CD14-positive monocyte (primary cell): ENCODE results near the gene LRP10. TPM values are rescaled to one million over a fixed set of nuclear protein-coding genes. Genes with fewer than 3 reads are reported as not detected.

Experiments used
- DNase-seq, 3 donors: peaks; one replicate each; pipeline ENCODE4 v3.0.0-alpha.2; 2011 to 2022
- H2AFZ ChIP-seq: 2 replicates; pipeline ENCODE4 v1.6.0; 2012; ENCODE audit warnings: mild to moderate bottlenecking, low read depth, low read length, inconsistent platforms; ENCODE audit not compliant: insufficient read depth, poor library complexity, severe bottlenecking
- H3K27ac ChIP-seq, 2 donors: 1 replicate in 1 of 2; 2 replicates in 1 of 2; pipeline ENCODE4 v1.5.1; 2012 to 2013; ENCODE audit warnings: low read length in 2 of 2, control low read depth in 1 of 2, inconsistent platforms in 1 of 2, low read depth in 1 of 2, mild to moderate bottlenecking in 1 of 2
- H3K27me3 ChIP-seq, 2 donors: one replicate each; pipeline versions ENCODE4 v1.6.0 to v1.6.1; 2011 to 2013; ENCODE audit warnings: low read length in 2 of 2; ENCODE audit not compliant: control insufficient read depth in 2 of 2, insufficient read depth in 2 of 2
- H3K36me3 ChIP-seq, 2 donors: replicated peaks in 1 of 2; 1 replicate in 1 of 2; 2 replicates in 1 of 2; pipeline versions ENCODE4 v1.5.1 to v1.6.1; 2012 to 2013; ENCODE audit warnings: low read length in 2 of 2, control low read depth in 1 of 2, inconsistent platforms in 1 of 2, mild to moderate bottlenecking in 1 of 2; ENCODE audit not compliant: insufficient read depth in 2 of 2, control insufficient read depth in 1 of 2
- H3K4me1 ChIP-seq, 2 donors: 1 replicate in 1 of 2; 2 replicates in 1 of 2; pipeline versions ENCODE4 v1.5.1 to v1.6.1; 2012 to 2013; ENCODE audit warnings: low read length in 2 of 2, control low read depth in 1 of 2, inconsistent platforms in 1 of 2, mild to moderate bottlenecking in 1 of 2, moderate library complexity in 1 of 2; ENCODE audit not compliant: insufficient read depth in 2 of 2, control insufficient read depth in 1 of 2
- H3K4me2 ChIP-seq: replicated peaks from 2 replicates; pipeline ENCODE3; 2012; ENCODE audit warnings: low read length, moderate library complexity, mild to moderate bottlenecking; ENCODE audit not compliant: poor library complexity, severe bottlenecking; ENCODE audit errors: extremely low read depth
- H3K4me3 ChIP-seq, 3 experiments: fragments of 200-600 bp in 1 of 3; sonication (generic) in 1 of 3; replicated peaks in 1 of 3; 1 replicate in 2 of 3; 2 replicates in 1 of 3; pipeline ENCODE4 v1.5.1; 2011 to 2013; ENCODE audit warnings: low read length in 3 of 3, mild to moderate bottlenecking in 3 of 3, control low read depth in 2 of 3, low read depth in 2 of 3, inconsistent platforms in 1 of 3, moderate library complexity in 1 of 3
- H3K79me2 ChIP-seq: 2 replicates; pipeline ENCODE4 v1.6.0; 2012; ENCODE audit warnings: mild to moderate bottlenecking, control low read depth, inconsistent platforms, low read length, moderate library complexity; ENCODE audit not compliant: insufficient read depth
- H3K9ac ChIP-seq: 2 replicates; pipeline ENCODE4 v1.6.0; 2017; ENCODE audit warnings: low read length, mild to moderate bottlenecking; ENCODE audit not compliant: insufficient read depth, poor library complexity, severe bottlenecking
- H3K9me3 ChIP-seq, 2 donors: replicated peaks in 1 of 2; 1 replicate in 1 of 2; 2 replicates in 1 of 2; pipeline versions ENCODE4 v1.5.1 to v1.6.1; 2012 to 2013; ENCODE audit warnings: low read length in 2 of 2, control low read depth in 1 of 2; ENCODE audit not compliant: control insufficient read depth in 1 of 2, insufficient read depth in 1 of 2
- H4K20me1 ChIP-seq: 2 replicates; pipeline ENCODE4 v1.6.0; 2012; ENCODE audit warnings: mild to moderate bottlenecking, low read length, control low read depth, moderate library complexity; ENCODE audit not compliant: insufficient read depth
- H3K27ac Mint-ChIP-seq, 7 donors: one replicate each; pipeline ENCODE4 v1.8.0; 2020; ENCODE audit warnings: mild to moderate bottlenecking in 7 of 7, mixed read lengths in 7 of 7, moderate library complexity in 6 of 7, inconsistent platforms in 2 of 7
- H3K27me3 Mint-ChIP-seq, 3 donors: one replicate each; pipeline ENCODE4 v1.8.0; 2021 to 2022; ENCODE audit warnings: low read depth in 3 of 3, mild to moderate bottlenecking in 3 of 3, mixed read lengths in 3 of 3, moderate library complexity in 3 of 3, inconsistent platforms in 1 of 3
- H3K36me3 Mint-ChIP-seq, 2 donors: one replicate each; pipeline ENCODE4 v1.8.0; 2020; ENCODE audit warnings: mixed read lengths in 2 of 2, inconsistent platforms in 1 of 2, mild to moderate bottlenecking in 1 of 2
- H3K4me1 Mint-ChIP-seq: one replicate; pipeline ENCODE4 v1.8.0; 2020; ENCODE audit warnings: mild to moderate bottlenecking, mixed read lengths
- H3K4me3 Mint-ChIP-seq, 2 donors: one replicate each; pipeline ENCODE4 v1.8.0; 2020; ENCODE audit warnings: mild to moderate bottlenecking in 2 of 2, mixed read lengths in 2 of 2, moderate library complexity in 1 of 2
- H3K9me3 Mint-ChIP-seq, 7 donors: one replicate each; pipeline ENCODE4 v1.8.0; 2020 to 2022; ENCODE audit warnings: mixed read lengths in 7 of 7, mild to moderate bottlenecking in 6 of 7, moderate library complexity in 6 of 7, inconsistent platforms in 2 of 7
- CTCF ChIP-seq: fragments of 200-600 bp; IDR thresholded peaks from one replicate; pipeline ENCODE4 v1.8.0; 2022; ENCODE audit warnings: antibody characterized with exemption, mild to moderate bottlenecking
- WGBS: methylation state at CpG from one replicate; pipeline ENCODE4 v1.1.5; 2013; ENCODE audit warnings: missing lambda C conversion rate; ENCODE audit not compliant: insufficient coverage; 5-methylcytosine and 5-hydroxymethylcytosine counted together
- intact Hi-C, 2 donors: fragments of 100-400 bp; cut with micrococcal nuclease; formaldehyde crosslinking; loops; one replicate each; pipeline versions ENCODE4 v1.15.0 to v1.15.1; 2023
- polyA plus RNA-seq, 3 donors: library from polyadenylated mRNA; depleted of rRNA in 1 of 3; unstranded in 2 of 3; stranded (reverse) in 1 of 3; fragments of 300-500 nt in 2 of 3; fragments of >200 nt in 1 of 3; fragmentation: Illumina TruSeq in 2 of 3; gene quantifications; 1 replicate in 2 of 3; 2 replicates in 1 of 3; pipeline ENCODE4 v1.2.3, GENCODE V29; 2012 to 2021

The LRP10 gene
- polyA plus RNA-seq, 3 donors: 39.0 to 65.1 (median 51.5) TPM

GRCh38 chr14:22922294-22922693 is 50.8 kb downstream of the LRP10 start:
- H3K4me3 Mint-ChIP-seq: no peak overlapping the region
- Histone ChIP-seq H3K36me3 (peaks cover 38 to 64% of the 10 kb centered on the region in 2 donors), H3K4me1 (peaks cover 19 to 20% of the 10 kb centered on the region in 2 donors), H3K4me2 (no peak overlapping the region), H3K9ac (no peak overlapping the region), H3K27me3 (no peaks in the 10 kb centered on the region), H2AFZ (no peak overlapping the region), H3K9me3 (no peaks in the 10 kb centered on the region), H3K4me3 (no peak overlapping the region), H3K79me2 (peaks cover 14% of the 10 kb centered on the region), H4K20me1 (no peaks in the 10 kb centered on the region), H3K27ac (peak overlapping the region in 1 of 2 donors; percentile 18)
- DNase-seq: no peak
- H3K27me3 Mint-ChIP-seq: peaks cover 0 to 3% (median 0%) of the 10 kb centered on the region in 3 donors
- TF ChIP-seq CTCF: no peak
- peaks cover 25% of the 10 kb centered on the region for H3K4me1 Mint-ChIP-seq
- 100% methylated on average over 1 of the region's 2 CpGs for WGBS
- H3K36me3 Mint-ChIP-seq: peaks cover 56 to 65% of the 10 kb centered on the region in 2 donors
- intact Hi-C loops: loop anchor here in 1 of 2 donors (10.0 kb wide), 1 partner anchor 1193 kb away; the partner anchor contains the start of genes DCAF11 and NRL
- no peak overlapping the region for H3K27ac Mint-ChIP-seq
- H3K9me3 Mint-ChIP-seq: peaks cover 0 to 2% (median 0%) of the 10 kb centered on the region in 7 donors

GRCh38 chr14:22923746-22924145 is 52.2 kb downstream of the LRP10 start:
- H3K4me1 ChIP-seq: peaks cover 17 to 26% of the 10 kb centered on the region in 2 donors
- Mint-ChIP-seq H3K4me1 (peaks cover 19% of the 10 kb centered on the region), H3K36me3 (peaks cover 54 to 61% of the 10 kb centered on the region in 2 donors), H3K27me3 (peaks cover 0 to 3% (median 0%) of the 10 kb centered on the region in 3 donors), H3K9me3 (peaks cover 0 to 2% (median 0%) of the 10 kb centered on the region in 7 donors), H3K4me3 (no peak overlapping the region), H3K27ac (no peak overlapping the region)
- no CpG with 5 or more reads among the region's 5 CpGs for WGBS
- intact Hi-C loops: loop anchor here in 1 of 2 donors (10.0 kb wide), 1 partner anchor 1191 kb away; the partner anchor contains the start of genes DCAF11 and NRL
- no peak overlapping the region for H3K9ac ChIP-seq
- peaks cover 38 to 64% of the 10 kb centered on the region in 2 donors for H3K36me3 ChIP-seq
- no peak overlapping the region for H3K4me3 ChIP-seq
- peaks cover 11% of the 10 kb centered on the region for H3K79me2 ChIP-seq
- DNase-seq: no peak
- no peaks in the 10 kb centered on the region for H3K27me3 ChIP-seq
- no peak overlapping the region for H2AFZ ChIP-seq
- no peak overlapping the region for H3K4me2 ChIP-seq
- H3K27ac ChIP-seq: no peak overlapping the region
- no peak for TF ChIP-seq CTCF
- no peaks in the 10 kb centered on the region for H4K20me1 ChIP-seq
- H3K9me3 ChIP-seq: no peaks in the 10 kb centered on the region
